ENCODE results near the gene HP1BP3. TPM values are rescaled to one million over a fixed set of nuclear protein-coding genes. Genes with fewer than 3 reads are reported as not detected.
A peak's percentile ranks its signal among the peaks of the same experiment; 100 is the strongest.

The HP1BP3 gene
- total RNA-seq, 3 donors from 2014 or later (not counting 1 experiment from before 2014, with no cell fraction given) = 243 to 296 (median 274) TPM

DNA sequence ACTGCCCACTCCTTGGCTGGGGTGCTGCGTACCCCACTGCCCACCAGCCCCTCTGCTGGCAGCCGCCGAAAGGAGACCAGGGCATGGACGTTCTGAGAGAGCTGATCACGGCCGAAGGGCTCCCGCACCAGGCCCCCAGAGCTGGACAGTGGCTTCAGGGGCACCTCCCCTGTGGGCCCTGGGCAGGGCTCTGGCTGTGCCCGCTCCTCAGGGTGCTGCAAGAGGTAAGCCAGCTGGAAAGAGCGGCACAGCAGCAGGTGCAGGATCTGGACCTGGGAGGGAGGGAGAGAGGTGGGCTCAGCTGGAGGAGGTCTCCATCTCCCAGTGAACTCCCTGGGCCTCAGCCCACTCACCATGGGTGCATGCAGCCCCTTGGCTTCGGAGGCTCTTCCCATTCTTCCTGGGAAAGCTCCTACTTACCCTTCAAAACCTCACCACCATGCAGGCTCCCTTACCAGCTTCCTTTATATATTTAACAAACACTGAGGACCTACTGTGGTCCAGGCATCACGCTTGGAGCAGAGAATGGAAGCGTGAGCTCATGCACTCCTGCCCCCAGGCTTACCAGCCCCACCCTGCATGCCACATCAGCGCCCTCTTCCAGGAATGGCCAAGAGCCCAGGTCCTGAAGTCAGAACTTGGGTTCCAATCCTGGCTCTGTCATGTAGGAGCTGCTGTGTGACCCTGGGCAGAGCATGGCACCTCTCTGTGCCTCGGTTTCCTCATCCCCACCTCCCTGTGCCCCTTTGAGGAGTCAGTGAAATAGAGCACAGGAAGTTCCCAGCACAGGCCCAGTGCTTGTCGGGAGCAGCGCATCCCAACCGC lies 62.5 kb downstream of the HP1BP3 start:
- Mint-ChIP-seq H3K4me1 (peaks cover 0 to 5% of the 10 kb centered on the region in 2 donors), H3K9me3 (no peaks in the 10 kb centered on the region), H3K27me3 (ENCODE audit: low read depth in 2 of 2) (peaks cover 15 to 19% of the 10 kb centered on the region in 2 donors), H3K4me3 (no peak overlapping the region), H3K27ac (no peak overlapping the region), H3K36me3 (no peaks in the 10 kb centered on the region)
- TF ChIP-seq, protein P1, sequence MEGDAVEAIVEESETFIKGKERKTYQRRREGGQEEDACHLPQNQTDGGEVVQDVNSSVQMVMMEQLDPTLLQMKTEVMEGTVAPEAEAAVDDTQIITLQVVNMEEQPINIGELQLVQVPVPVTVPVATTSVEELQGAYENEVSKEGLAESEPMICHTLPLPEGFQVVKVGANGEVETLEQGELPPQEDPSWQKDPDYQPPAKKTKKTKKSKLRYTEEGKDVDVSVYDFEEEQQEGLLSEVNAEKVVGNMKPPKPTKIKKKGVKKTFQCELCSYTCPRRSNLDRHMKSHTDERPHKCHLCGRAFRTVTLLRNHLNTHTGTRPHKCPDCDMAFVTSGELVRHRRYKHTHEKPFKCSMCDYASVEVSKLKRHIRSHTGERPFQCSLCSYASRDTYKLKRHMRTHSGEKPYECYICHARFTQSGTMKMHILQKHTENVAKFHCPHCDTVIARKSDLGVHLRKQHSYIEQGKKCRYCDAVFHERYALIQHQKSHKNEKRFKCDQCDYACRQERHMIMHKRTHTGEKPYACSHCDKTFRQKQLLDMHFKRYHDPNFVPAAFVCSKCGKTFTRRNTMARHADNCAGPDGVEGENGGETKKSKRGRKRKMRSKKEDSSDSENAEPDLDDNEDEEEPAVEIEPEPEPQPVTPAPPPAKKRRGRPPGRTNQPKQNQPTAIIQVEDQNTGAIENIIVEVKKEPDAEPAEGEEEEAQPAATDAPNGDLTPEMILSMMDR (IDR thresholded peaks at IDR 0.05) = no peak
- no peak overlapping the region for H3K27ac ChIP-seq (ENCODE audit: low read length)
- H3K9me3 ChIP-seq (ENCODE audit: control insufficient read depth, insufficient read depth, low read length) = no peaks in the 10 kb centered on the region
- peak in 1 of 2 donors; percentile 13 for DNase-seq
- no peak for ATAC-seq
- no peaks in the 10 kb centered on the region for H3K4me1 ChIP-seq (ENCODE audit: control insufficient read depth, insufficient read depth, low read length)
- no peak overlapping the region for H3K4me3 ChIP-seq (ENCODE audit: low read length)
- intact Hi-C loops (cut with micrococcal nuclease) = no loop called here
- no peaks in the 10 kb centered on the region for H3K36me3 ChIP-seq (ENCODE audit: control insufficient read depth, insufficient read depth, low read length)
- H3K27me3 ChIP-seq (ENCODE audit: control insufficient read depth, insufficient read depth, low read length) = no peaks in the 10 kb centered on the region
- 91% methylated on average over 17 of the region's 17 CpGs for WGBS (ENCODE audit: insufficient coverage)

DNA sequence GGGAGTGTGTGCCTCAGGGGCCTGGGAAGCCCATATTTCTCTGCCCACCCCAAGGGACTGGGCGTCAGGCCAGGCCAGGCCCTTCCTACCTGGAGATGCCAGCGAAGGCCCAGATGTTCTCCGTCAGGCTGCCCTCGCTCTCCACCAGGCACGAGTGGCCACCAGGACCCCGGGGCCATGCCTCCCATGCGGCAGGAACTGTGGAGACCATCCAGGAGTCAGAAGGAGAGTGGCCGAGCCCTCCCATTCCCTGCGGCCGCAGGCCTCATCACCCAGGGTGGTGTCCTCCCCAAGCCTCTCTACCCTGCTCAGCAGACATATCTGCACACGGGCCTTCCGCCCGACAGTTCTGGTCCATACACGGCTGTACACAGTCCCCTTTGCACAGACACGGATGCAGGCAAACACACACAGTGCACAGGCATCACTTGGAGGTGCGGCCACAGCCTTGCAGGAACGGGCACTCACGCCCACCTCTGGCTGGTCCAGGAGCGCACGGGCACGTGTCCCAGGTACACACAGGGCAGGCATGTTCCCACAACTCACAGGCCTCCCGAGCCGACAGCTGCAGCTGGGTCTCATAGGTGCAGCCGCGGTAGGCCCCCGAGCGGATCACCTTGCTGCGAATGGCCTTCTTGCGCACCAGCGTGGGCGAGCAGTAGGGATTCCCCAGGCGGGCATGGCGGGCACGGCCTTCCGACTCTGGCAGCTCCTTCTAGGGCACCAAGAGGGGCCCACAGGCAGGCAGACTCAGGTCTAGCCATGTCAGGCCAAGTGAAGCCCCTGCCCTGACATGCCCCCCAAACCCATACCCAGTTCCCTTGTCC lies 63.4 kb downstream of the HP1BP3 start:
- no peaks in the 10 kb centered on the region for H3K27me3 ChIP-seq (ENCODE audit: control insufficient read depth, insufficient read depth, low read length)
- Mint-ChIP-seq H3K36me3 (no peaks in the 10 kb centered on the region), H3K4me1 (peaks cover 2 to 8% of the 10 kb centered on the region in 2 donors), H3K27me3 (ENCODE audit: low read depth in 2 of 2) (peaks cover 10 to 14% of the 10 kb centered on the region in 2 donors), H3K4me3 (no peak overlapping the region), H3K9me3 (no peaks in the 10 kb centered on the region), H3K27ac (no peak overlapping the region)
- H3K27ac ChIP-seq (ENCODE audit: low read length) = no peak overlapping the region
- 93% methylated on average over 35 of the region's 35 CpGs for WGBS (ENCODE audit: insufficient coverage)
- intact Hi-C loops (cut with micrococcal nuclease) = no loop called here
- H3K9me3 ChIP-seq (ENCODE audit: control insufficient read depth, insufficient read depth, low read length) = no peaks in the 10 kb centered on the region
- H3K4me3 ChIP-seq (ENCODE audit: low read length) = no peak overlapping the region
- ATAC-seq (no peak), DNase-seq (peak in 1 of 2 donors; percentile 15)
- no peaks in the 10 kb centered on the region for H3K36me3 ChIP-seq (ENCODE audit: control insufficient read depth, insufficient read depth, low read length)
- H3K4me1 ChIP-seq (ENCODE audit: control insufficient read depth, insufficient read depth, low read length) = no peaks in the 10 kb centered on the region
- TF ChIP-seq, protein P1 (IDR thresholded peaks at IDR 0.05) = no peak

DNA sequence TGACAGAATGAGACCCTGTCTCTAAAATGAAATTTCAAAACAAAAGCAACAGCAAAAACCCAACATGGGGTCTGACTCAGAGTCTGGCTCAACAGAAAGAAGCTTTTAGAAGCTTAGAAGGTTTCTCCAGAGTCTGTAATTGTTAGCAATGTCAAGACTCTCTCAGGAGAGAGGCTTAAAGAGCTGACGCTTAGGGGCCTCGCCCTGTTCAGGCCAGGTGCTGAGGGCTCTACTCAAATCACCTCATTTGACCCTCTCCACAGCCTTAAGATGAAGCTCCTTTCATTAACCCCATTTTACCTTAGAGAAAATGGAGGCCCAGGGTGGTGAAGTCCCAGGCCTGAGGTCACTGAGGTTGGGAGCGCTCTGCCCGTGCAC lies 64.0 kb downstream of the HP1BP3 start:
- Mint-ChIP-seq H3K4me1 (peaks cover 5 to 7% of the 10 kb centered on the region in 2 donors), H3K27ac (no peak overlapping the region), H3K27me3 (ENCODE audit: low read depth in 2 of 2) (peaks cover 6 to 11% of the 10 kb centered on the region in 2 donors), H3K36me3 (no peaks in the 10 kb centered on the region), H3K4me3 (no peak overlapping the region), H3K9me3 (no peaks in the 10 kb centered on the region)
- 88% methylated on average over 4 of the region's 4 CpGs for WGBS (ENCODE audit: insufficient coverage)
- DNase-seq = no peak
- peaks cover 1% of the 10 kb centered on the region for H3K27me3 ChIP-seq (ENCODE audit: control insufficient read depth, insufficient read depth, low read length)
- H3K36me3 ChIP-seq (ENCODE audit: control insufficient read depth, insufficient read depth, low read length) = no peaks in the 10 kb centered on the region
- H3K4me3 ChIP-seq (ENCODE audit: low read length) = no peak overlapping the region
- TF ChIP-seq, protein P1 (IDR thresholded peaks at IDR 0.05) = no peak
- H3K27ac ChIP-seq (ENCODE audit: low read length) = no peak overlapping the region
- no peaks in the 10 kb centered on the region for H3K9me3 ChIP-seq (ENCODE audit: control insufficient read depth, insufficient read depth, low read length)
- ATAC-seq = no peak
- H3K4me1 ChIP-seq (ENCODE audit: control insufficient read depth, insufficient read depth, low read length) = peaks cover 2% of the 10 kb centered on the region
- intact Hi-C loops (cut with micrococcal nuclease) = no loop called here

Data from natural killer cell (primary cell).